Measurements from ENCODE around the gene RFTN1.

- no peak for TF ChIP-seq POLR2A (IDR thresholded peaks at IDR 0.05)
- TF ChIP-seq CTCF (IDR thresholded peaks at IDR 0.05): no peak
These were observed 128.3 kb downstream of the RFTN1 start for GRCh38 chr3:16385151-16385550.

Measured in testis (tissue), 2 donors.